HG03442 (cell line): Measurements from ENCODE around the gene IQCN.

ENCODE experiments used
- ATAC-seq: cut with Tn5 transposase; IDR thresholded peaks from one replicate; pipeline ENCODE4 v1.9.1; 2021; ENCODE audit warnings: mild to moderate bottlenecking, moderate library complexity; ENCODE audit not compliant: unreplicated experiment

Gene IQCN

DNA sequence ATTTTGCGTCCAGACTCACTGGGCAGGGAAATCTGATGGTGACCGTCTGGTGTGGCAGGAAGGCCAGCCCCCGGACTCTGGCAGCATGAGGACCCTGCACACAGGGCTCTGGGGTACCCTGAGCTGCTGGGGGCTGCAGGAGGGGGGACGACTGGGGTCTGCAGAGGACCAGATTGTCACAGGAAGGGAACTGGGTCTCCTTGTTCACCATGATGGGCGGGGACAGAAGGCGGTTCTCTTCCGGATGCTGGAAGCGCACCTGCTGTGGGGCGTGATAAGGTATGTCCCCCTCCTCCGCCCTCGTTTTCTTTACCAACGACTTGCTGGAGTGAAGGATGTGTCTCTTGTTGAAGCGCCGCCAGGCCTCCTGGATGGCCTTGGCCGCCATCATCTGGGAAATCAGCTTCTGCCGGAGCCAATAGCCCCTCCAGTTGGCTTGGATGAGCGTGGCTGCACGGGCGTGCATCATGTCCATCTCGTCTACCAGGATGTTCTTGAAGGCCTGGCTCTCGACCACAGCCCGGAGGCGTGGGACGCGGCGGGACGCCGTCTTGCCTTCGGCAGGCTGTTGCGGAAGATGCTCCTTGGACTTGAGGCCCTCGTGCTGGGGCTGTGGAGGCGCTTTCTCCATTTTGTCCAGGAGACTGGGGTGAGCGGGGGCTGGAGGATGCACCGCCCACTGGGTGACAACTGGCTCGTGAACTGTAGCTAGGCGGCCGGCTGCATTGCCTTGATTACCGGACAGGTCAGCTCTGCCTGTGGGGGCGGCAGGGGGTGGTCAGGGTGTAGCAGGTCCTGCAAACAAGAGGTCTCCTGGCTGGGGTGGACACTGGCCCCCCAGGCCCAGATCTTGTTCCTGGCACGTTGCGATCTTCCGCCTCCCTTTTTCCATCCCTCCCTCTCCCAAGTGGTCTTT is 7.2 kb downstream of the IQCN start:
- no peak for ATAC-seq

DNA sequence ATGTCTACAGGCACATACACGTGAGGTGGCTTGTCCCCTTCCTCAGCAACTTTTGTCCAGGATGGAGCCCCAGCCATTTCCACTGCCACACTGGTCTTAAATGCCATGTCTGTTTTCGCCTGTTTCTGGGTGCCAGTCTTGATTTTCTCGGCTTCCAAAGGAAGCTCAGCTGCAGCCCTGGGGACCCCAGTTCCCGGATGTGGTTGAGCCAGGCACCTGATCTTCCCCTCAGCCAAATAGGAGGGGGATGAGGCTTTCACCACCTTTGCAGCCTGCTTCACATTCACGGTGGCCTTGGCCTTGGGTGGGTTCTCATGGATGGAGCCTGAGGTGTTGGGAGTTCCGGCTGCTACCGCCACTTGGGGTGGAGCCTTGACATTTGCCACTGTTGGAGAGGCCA is 8.7 kb downstream of the IQCN start:
- no peak for ATAC-seq

DNA sequence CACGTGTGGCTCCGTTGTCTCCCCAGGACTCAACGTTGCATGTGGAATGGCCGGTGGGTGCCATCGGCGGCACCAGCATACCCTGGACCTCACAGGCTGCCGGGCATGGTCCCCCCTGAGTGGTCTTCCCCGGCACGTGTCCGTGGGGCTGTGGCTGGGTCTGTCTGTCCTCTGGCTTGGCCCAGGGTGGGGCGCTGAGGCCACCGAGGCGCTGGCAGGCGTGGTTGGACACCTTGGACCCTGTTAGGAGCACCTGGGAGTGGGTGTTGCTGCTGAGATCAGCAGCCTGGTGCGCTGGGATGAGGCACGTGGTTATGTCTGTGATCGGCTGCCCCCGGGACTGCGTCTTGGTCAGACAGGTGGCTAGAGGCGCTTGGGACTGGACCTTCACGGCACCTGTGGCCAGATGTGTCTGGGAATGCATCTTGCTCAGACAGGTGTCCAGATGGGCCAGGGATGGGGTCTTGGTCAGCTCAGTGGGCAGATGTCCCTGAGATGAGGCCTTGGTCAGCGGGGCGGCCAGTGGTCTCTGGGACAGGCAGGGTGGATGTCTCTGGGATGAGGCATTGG is 9.2 kb downstream of the IQCN start:
- no peak for ATAC-seq

DNA sequence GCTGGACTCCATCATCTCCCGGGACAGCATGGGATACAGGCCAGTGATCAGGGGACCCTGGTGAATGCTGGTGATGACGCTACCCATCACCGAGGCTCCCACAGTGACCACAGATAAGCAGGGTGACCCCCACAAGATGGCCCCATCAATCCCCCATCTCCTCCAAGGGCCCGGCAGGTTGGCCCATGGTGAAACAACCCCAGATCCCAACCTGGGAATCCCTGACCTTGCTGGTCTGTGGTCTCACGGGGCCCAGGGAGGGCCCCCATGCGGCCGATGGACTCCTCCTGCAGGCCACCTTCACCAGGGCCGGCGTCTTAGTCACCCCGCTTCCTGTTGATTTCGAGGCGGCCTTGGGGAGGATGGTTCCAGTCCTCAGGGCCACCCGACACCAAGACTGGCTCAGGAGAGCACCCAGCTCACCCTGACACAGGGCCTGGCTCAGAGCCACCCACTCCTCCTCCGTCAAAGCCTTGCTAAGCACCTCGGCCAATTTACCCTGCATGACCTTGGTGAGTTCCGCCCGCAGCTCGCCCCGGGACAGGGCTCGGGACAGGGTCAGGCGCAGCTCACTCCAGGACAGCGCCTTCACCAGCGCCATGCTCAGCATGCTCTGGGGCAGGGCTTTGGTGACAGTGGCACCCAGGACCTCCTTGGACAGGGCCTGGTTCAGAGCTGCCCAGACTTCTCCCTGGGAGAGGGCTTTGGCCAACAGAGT is 10.0 kb downstream of the IQCN start:
- ATAC-seq, result no peak

DNA sequence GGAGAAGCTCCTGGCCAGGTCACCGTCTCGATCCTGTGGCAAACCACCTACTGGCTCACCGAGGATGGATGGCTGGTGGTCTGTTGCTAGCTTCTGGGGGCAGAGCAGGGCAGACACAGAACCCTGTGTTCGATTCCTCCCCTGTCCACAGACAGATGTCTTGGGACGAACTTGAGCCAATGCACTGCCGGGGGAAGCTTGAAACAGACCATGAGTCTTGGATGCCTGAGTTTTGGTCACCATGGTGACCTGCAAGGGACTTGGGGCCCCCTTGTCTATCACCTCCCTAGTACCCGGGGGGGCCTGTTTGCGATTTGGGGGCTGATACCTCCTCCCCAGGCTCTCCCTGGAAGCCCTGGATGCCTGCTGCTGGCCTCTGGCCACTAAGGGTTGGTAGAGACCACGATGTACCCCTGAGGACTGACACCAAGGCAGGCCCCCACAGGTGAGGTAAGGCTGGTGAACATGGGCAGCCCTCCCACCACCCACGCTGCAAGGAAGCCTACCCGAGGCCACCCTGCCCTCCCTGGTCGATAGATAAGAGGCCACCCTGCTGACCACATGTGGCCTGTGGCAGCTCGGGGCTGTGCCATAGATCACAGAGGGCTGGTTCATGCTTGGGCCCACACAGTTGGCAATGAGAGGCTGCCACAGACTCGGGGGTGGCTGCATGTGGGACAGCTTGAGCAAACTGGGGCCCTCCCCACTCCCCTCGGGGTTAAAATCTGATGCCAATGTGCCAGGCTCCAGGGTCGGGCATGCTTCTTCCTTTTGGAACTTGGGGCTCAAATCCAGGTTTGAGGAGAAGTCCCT is 10.7 kb downstream of the IQCN start:
- ATAC-seq, result no peak

DNA sequence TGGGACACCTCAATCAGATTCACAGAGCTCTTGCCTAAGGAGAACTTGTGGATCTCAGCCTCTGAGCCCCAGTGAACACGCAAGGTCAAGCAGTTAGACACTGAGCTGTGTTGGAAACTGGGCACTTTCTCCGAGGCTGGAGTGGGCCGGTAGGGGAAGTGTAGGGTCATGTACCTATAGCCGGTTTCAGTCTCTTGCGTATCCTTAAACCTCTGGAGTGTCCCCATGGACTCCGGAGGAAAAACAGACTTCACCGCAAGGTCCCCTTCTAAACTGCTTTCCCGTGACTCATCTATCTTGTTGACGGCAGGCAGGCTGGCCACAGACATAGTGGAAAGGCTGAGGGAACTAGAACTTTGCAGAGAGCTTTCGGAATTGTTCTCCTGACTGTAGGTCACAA is 11.3 kb downstream of the IQCN start:
- no peak for ATAC-seq

DNA sequence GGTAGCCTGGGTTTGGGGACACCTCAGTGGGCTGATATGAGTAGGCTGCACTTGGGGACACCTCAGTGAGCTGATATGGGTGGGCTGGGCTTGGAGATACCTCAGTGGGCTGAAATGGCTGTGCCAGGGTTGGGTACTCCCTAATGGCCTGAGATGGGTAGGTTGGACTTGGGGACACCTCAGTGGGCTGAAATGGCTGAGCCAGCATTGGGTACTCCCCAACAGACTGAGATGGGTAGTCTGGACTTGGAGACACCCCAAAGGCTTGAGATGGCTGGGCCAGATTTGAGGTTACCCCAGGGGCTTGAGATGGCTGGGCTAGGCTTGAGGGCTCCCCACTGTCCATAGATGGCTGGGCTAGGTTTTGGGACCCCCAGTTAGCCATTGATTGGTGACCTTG is 12.1 kb downstream of the IQCN start:
- ATAC-seq, result no peak

DNA sequence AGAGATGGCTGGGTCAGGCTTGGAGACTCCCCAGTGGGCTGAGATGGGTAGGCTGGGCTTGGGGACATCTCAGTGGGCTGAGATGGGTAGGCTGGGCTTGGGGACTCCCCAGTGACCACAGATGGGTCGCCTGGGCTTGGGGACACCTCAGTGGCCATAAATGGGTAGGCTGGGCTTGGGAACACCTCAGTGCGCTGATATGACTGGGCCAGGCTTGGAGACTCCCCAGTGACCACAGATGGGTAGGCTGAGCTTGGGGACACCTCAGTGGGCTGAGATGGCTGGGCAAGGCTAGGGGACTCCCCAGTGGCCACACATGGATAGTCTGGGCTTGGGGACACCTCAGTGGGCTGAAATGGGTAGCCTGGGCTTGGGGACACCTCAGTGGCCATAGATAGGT is 12.8 kb downstream of the IQCN start:
- ATAC-seq, result no peak

DNA sequence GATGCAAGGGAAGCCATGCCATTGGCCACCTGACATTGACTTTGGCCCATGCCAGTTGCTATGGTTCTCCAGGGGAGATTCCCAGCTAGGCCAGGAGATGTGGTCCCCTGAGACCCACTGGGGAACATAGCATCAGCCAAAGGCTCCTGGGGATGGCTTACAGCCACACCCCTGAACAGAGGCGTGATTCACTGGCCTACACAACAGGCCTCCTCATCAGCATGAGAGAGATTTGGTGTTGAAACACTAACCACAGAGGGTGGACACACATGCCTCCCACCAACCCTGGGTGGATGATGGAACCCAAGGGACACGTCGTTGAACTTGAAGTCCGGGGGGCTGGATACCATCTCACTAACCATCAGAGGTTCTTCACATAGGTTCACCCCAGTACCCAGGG is 14.4 kb downstream of the IQCN start:
- ATAC-seq, result no peak

DNA sequence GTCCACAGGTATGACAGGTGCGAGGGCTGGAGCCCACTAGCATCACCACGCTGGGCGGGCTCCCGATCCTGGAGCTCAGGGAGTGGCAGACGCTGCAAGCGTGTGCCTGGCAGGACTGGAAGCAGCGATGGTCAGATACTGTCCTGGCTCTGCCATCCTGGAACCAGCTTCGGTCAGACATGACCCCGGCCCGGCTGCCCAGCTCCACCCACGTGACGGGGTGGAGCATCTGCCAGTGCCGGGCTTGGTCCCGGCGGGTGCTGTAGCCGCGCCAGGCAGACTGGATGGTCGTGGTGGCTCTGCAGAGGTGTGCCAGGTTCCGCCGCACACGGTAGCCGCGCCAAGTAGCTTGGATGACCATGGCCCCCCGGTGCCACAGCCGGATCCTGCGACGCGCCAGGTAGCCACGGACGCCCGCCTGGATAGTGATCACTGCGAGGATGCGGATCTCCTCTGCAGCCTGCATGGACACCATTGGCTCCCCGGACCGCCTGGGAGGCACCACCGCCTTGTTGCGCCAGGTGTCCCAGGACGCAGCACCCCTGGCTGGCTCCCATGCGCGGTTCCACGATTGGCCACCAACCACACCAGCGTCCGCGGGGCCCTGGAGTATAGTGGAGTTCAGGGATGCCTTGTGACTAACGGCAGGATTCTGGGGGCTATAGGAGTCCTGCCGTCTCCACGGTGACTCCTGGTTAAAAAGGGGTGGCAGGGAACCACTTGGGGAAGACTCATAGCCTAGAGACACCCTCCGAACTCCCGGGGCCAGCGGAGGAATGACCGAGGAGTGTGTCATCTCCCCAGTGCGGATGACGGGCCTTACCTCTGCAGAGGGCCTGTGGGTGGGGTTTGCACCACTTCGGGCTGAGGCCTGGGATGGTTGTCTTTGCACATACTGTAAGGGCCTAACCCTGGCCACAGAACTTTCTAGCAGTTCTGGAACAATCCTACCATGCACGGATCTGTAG is 16.5 kb downstream of the IQCN start:
- ATAC-seq, result no peak

DNA sequence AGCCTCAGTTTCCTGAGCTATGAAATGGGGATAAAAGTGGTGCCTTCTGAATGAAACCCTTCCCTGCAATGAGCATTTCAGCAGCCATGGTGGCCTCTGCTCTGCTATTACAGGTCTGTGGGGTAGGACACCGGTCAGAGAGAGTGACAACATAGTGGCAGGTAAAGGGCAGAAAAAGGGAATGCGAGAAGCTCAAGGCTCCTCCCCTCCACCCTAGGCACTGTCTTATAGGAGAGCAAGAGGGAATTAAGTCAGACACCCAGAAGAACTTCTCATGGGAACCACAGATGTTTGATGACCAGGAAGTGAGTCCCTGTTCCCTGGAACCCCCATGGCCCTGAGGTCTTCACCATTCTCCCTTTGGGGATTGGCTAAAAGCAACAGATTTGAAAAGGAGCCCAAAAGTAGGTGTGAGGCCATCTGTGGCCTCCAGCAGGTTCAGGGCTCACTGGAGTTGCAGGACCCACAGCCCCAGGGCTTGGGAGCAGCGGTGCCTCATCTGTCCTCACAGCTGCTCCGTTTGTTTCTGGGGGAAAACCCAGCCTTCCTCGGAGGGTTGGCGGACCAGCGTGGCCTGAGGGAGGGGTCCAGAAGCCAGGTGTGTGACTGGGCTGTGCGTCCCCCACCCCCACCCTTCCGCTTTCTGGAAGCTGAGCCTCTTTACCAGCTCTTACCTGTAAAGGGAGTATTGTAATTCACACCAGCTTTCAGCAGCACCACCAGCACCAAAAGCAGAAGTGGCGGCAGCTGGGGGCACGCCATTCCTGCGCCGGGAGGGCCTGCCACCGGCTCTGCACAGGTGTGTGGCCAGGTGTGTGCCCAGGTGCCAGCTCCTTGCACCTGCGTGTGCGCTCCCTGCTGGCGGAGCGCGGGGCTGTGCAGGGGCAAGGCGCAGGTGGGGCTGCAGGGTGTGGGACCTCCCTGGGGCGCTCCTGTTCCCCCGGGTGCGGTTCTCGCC is 19.4 kb downstream of the IQCN start:
- ATAC-seq, result no peak

DNA sequence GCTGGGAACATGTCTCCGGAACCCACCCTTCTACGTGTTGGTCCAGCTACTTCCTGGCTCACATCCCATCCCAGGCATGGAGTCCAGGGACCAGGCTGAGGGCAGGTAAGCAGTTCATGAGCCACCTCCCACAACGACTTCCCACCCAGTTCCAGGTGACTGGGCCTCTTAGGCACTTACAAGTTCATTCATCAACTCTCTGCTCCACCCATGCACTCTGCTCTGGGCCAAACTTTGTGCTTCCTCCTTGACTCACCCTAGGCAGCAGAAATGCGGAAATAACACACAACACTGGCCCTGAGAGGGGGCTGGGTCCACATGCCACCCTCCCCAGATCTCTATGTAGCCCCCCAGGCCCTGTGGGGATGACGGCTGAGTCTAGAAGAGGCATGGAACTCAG is 20.5 kb downstream of the IQCN start:
- no peak for ATAC-seq

DNA sequence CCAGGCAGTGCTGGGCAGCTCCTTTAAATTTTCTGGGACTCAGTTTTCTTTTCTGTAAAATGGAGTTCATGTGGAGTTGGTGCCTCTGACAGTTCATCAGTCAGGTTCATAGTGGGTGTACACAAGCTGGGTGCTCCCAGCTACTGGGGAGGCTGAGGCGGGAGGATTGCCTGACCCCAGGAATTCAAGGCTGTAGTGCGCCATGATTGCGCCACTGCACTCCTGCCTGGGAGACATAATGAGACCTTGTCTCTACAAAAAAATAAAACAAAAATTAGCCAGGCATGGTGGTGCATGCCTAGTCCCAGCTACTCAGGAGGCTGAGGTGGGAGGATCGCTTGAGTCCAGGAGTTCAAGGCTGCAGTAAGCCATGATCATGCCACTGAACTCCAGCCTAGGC is 21.1 kb downstream of the IQCN start:
- ATAC-seq, result no peak

DNA sequence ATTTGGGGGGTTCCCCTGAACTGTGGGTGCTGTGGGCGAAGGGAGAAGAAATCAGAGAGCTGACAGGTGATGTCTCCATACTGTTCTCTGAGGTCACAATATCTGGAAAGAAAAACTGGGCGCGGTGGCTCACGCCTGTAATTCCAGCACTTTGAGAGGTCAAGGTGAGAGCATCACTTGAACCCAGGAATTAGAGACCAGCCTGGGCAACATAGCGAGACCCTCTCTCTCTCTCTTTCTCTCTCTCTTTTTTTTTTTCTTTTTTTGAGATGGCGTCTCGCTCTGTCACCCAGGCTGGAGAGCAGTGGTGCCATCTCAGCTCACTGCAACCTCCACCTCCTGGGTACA is 21.9 kb downstream of the IQCN start:
- ATAC-seq, result no peak

DNA sequence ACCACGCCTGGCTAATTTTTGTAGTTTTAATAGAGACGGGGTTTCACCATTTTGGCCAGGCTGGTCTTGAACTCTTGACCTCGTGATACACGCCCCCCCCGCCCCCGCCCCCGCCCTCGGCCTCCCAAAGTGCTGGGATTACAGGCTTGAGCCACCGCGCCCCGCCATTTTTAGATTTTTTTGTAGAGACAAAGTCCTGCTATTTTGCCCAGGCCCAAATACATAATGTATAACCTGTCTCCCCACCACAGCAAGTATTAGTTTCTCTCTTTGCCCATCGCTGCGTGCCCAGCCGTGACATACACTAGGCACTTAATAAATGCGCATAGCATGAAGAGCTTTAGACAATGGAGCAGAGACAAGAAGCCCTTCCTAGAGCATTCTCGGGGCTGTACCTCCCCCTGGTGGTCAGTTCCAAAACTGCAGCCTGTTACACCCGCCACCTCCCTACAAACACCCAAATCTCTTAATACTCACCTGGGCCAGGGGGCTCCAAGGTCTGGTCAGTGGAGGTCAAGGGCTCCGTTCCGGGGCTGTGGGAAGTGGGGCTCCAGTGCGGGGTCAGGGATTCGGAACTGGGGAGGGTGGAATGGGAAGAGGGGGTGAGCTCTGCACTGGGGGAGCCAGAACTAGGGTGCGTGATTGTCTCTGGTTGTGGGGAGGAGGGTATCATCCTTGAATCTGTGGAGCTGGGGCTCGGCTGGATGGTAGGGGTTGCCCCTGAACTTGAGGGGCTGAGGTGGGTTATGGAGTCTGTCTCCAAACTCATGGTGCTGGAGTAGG is 22.5 kb downstream of the IQCN start:
- ATAC-seq, result no peak

DNA sequence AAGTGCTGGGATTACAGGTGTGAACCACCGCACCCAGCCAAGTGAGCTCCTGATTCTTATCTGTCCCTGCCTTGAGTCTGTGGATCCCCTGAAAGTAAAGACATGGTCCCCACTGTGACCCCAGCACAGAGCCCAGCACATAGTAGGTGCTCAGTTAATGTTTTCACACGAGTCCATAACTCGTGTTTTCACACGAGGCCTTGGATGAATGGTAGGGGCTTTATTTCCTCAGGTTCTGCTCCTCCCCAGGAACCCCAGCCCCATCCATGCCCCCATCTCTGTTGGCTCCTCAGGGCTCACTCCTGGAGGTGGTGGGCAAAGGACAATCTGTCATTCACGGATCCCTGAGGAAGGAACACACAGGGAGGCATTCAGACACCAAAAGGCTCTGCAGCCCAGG is 24.4 kb downstream of the IQCN start:
- no peak for ATAC-seq

DNA sequence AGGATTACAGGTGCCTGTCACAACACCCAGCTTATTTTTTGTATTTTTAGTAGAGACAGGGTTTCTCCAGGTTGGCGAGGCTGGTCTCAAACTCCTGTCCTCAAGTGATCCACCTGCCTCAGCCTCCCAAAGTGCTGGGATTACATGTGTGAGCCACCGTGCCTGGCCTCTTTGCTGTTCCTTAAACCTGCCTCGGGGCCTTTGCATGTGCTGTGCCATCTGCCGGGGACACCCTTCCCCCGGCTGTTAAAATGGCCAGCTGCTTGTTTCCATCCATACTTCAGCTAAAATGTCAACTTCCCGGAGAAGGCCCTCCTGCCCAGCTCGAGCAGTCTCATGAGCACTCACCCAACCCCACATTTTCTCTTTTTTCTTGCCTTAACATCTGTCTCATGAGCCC is 29.0 kb downstream of the IQCN start:
- ATAC-seq, result no peak

DNA sequence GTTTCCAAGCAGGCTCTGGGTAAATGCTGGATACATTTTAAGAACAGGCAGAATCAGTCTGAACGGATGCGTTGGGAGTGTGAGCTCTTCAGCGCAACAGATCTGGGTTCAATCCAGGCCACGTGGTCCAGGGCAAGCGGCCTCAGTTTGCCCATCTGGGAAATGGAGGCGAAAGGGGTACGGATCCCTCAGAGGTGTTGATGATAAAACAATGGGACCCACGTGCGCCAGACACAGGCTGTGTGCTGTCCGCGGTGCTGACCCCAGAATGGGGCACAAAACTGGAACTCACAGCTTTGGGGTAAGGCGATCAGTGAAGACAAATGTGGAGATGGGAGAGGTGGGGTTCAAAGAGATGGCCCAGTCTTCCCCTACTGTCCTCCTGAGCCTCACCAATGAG is 34.9 kb downstream of the IQCN start:
- no peak for ATAC-seq
